GM18519 (cell line): ENCODE measurements around the gene LRRTM2.

ENCODE experiments used
- ATAC-seq: cut with Tn5 transposase; IDR thresholded peaks from one replicate; pipeline ENCODE4 v1.9.1; 2021; ENCODE audit warnings: mild to moderate bottlenecking, moderate library complexity; ENCODE audit not compliant: unreplicated experiment, low FRiP score

The LRRTM2 gene

DNA sequence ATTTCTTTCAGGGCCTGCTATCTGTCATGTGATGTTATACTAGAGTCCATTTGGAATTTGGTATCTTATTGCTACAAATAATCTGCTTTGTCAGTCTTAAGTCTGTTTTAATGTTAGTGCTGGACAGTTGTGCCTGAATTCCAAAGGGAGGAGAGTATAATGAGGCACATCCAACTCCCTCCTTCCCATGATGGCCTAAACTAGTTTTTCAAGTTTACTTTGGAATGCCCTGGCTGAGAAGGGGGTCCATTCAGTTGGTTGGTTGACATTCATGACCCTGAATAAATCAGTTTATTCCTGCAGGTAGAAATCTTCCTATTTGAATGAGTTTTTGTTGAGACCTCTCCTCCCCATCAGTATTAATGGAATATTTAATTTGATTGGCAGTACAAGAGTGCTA, 9.4 kb upstream of the LRRTM2 start:
- ATAC-seq = no peak

DNA sequence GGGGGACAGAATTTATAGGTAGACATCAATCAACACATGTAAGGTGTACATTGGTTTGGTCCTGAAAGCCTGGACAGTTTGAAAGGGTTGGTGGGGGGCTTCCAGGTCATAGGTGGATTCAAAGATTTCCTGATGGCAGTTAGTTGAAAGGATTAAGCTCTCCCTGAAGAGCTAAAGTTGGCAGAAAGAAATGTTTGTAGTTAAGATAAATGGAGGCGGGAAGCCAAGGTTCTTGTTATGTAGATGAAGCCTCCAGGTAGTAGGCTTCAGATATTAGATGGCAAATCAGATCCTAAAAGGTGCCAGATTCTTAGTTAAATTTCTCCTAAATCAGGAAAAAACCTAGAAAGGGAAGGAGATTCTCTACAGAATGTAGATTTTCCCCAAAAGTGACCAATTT, 9.0 kb upstream of the LRRTM2 start:
- ATAC-seq = no peak

DNA sequence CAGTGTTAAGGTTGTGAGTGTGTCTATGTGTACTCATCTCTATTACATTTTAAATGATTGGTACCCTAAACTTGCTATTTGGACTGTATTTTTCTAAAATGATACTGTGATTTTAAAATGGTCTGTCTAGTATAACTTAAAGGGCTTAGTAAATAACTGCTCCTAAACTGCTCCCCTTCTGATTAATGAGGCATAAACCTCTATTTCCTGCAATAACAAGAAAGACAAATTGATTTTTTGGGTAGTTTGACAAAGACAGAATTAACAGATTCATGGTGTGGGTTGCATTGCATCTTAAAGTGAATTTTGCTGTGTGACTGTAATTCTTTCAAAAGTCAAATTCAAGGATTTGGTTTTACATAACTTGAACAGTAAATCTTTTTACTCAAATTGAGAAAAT, 8.1 kb upstream of the LRRTM2 start:
- ATAC-seq = no peak

DNA sequence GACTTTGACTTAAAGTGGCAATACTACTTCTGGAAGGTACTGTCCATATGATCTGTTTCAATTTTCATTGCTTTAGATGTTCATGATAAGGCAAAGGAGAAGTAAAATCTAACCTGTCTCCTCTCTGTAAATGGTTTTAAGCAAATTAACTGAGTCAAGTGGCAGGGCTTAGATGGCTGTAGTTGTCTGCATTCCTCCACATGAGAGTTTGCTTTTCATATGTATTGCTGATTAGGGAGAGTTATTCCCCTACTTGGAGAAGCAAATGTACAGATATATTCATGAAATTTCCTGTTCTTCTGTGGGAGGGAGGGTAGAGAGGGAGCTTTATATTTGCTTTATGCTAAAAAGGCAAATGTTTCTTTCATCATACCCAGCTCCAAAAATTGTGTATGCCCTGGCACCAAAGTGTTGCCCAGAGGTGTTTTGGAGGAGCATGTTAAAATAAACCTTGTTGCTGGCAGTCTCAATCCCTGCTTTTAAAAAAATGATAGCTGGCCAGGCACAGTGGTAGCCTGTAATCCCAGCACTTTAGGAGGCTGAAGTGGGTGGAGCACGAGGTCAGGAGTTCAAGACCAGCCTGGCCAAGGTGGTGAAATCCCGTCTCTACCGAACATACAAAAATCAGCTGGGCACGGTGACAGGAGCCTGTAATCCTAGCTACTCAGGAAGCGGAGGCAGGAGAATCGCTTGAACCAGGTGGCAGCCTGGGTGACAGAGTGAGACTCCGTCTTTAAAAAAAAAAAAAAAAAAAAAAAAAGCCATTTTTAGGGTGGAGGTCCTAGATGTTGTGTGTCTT, 3.5 kb upstream of the LRRTM2 start:
- ATAC-seq = no peak

DNA sequence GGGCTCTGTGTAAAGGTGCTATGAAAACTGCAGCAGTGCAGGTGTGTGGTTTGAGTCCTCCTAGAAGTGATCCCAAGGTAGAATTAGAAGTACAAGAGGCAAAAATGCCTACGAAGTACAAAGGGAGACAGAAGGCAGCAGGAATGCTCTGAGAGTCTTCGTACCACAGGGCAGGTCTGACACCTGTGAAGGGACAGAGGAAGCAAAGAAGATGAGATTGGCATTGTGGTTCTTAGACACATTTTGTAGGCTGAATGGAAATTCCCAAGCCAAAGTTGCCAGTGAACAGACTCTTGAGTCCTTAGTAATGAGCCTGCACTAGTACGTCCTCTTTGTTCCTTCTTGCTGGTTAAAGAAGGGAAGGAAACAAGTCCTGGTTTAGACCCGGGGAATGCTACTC, 1.7 kb upstream of the LRRTM2 start:
- no peak for ATAC-seq

DNA sequence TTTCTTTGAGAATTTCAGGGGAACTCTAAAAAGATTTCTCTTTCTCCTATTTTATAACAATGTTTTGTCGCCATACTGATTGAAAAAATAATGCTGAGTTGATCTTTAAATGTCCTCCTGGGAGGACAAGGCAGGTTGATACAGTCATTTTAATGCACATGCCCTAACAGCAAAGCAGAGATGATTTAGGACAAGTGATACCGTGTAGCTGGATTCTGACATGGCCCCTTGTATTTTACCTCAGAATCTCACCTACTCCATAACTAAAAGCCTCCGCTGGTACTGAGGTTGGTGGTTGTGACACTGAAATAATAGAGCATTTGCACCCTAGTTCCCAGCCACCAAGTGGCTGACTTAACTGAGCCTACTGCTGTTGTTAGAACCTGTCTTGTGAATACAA, 811 bp upstream of the LRRTM2 start:
- no peak for ATAC-seq

DNA sequence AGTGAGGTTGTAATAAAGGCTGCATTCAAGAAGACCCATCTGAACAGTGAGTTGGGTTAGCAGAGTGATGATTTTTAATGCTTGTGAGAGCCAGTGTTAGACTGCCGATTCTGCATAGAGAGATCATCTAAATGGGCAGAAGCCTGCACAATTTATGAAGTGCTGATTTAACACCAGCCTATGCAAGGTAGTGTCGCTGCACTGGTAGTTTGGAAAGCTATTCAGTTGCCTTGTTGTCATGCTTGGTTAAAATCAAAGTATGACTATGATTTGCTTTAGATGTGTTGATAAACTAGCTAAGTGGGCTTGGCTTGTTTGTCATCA, 379 bp upstream of the LRRTM2 start:
- ATAC-seq = no peak

DNA sequence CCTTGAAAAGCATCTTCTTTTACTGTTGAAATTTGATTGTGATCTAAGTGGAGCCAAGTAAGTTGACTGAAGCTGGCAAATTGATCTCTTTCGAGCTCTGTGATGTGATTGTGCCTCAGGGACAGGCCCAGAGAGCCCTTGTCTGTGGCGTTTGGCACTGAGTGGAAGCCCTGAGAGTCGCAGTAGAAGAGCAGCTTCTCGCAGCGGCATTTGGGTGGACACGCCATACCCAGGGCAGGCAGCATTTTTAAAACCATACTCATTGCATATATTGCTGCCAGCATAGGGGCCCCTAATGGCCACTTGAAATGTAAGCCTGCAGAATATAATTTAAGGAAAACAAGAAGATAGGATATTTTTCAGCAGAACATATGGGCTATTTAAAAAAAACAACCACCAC, 894 bp downstream of the LRRTM2 start:
- no peak for ATAC-seq

DNA sequence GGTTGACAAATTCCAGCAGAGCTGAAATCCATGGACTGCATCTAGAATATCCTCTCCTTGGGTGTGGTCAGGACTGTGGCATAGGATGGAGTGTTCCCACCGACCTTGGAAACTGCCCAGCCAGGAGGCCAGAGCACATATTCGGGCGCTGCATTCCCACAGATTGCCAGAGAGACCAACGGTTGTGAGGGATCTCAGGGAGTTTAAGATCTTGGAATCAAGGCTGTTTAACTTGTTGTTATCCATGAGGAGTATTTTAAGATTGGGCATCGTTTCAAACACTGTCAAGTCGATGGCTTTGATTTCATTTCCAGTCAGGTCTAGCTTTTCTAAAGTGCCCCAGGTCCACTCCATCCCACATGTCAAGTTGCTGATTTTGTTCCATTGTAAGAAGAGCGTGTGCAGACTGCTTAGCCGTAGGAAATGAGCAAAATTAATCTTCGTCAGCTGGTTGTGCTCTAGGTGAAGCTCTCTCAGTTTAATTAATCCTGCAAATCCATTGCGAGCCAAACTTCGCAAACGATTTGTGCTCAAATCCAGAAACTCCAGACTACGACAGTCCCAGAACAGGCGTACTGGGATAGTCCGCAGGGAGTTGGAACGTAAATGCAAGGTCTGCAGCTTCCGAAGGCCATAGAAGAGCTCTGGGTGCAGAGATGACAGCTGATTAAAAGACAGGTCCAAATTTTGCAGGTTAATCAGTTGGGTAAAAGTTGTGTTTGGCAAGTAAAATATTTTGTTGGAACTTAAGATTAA, 1.5 kb downstream of the LRRTM2 start:
- ATAC-seq = no peak

DNA sequence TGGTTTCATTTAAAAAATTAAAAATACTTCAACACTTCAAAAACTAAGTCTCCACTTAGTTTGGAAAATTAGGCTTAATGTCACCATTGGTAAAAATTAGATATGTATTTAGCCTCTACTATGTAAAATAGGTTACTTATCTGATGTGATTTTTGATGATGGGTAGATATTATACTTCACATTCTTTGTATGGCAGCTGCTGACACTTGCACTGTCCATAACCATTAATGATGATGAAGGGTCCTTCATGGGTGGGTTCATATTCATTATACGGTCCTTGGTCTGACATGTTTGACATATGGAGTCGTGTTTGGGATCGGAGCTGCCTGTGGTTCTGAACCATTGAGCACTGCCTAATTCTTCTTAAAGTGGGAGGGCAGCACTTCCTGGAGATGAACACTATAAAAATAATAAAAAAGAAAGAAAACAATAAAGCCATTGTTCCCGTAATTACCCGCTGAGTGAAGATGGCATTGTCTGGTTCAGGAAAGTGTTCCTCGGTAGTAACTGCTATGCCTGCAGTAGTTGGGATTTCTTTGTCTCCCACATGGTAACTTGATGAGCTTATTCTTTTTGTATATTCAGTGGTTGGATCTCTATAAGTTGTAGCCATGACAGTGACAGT, 2.2 kb downstream of the LRRTM2 start:
- no peak for ATAC-seq

DNA sequence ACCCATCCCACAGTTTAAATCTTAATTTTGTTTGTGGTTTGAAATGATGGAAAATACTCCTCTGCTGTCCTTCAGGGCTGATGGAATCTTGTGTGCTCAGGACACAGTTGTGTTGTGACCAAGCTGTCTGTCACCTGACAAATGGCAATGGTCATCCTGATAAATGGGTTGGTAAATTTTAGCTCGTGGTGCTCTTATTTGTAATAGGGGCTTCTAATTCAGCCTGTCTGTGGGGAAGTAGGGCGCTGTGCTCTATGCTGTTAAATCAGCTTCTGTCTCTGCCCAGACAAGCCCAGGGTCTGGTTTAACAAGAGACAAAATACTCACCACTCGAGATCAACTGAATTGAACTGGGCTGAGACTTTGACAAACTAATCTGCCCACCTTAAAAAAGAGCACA, 4.5 kb downstream of the LRRTM2 start:
- no peak for ATAC-seq

DNA sequence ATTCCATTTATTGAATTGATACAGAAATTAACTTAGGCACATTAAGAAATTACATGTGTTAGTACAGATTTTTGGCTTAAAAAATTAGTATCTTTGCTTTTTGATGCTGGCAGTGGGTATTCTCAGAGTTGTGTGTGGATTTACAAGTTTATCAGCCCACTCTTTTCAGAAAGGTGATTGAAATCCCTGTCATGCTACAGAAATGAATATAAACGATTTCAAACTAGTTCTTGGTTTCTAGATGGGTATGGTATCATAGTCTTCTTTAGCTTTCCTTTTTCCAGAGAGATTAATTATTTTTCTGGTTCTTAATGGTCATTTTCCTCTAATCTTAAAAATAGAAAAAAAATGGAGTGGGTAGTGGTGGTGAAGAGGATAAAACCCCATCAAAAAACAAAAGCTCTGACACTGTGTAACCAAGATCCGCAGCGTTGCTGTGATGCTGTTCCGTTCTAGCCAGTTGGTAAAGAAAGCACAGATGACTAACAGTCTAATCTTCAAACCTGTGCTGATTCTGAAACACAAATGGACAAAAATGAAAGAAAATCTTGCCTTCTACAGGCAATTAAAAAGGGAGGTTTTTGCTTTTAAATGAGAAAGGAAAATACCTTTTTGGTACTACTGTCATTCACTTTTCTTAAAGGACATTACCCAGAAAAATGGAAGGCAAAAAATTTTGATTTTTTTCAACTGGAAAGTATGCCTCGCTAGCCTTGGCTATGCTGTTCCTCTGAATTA, 5.2 kb downstream of the LRRTM2 start:
- no peak for ATAC-seq

DNA sequence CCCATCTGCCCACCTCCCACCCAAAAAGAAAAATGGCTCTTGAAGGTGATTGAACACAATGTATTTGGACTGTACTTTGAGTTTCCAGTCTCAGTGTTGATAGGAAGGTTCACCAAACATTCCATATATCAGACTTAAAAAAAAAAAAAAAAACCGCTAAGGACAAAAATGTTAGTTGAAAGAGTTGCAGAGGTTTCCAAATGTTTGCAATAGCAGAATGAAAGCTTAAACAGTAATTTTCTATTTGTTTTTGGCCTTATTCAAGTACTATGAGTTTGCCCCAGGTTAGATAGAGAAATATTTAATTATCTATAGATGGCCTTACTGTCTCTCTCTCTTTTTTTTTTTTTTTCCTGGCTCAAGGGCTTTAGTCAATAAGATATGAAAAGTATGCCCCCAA, 6.1 kb downstream of the LRRTM2 start:
- no peak for ATAC-seq

DNA sequence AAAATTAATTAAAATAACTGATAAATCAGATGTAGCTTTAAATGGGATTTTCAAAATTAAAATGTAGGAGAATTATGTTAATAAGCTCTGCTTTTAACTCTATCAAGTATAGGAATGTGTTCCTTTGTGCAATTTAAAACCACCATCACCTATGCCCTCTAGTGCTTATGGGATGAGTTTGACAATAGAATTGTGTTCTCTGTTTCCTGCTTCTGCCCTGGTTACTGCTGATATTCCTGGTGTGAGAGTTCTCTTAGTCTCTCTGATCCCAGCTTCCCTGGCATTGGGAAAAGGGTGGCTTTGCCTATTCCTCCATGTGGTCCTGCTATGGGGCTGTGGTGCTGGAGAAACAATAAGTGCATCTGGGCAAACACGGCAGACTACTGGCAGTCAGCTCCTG, 8.1 kb downstream of the LRRTM2 start:
- no peak for ATAC-seq

DNA sequence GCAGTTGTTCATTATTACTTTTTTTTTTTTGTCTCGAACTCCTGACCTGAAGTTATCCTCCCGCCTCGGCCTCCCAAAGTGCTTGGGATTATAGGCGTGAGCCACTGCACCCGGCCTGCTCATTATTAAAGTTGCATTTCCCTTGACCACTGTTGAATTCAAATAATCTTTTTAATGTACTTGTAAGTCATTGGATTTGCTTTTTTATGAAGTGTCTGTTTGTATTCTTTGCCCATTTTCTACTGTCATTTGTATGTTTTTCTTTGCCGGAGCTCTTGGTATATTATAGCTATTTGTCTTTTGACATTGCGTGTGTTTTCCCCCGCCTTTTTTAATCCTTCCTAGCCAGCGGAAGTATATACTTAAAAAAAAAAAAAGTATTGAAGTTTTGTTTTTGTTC, 22.0 kb downstream of the LRRTM2 start:
- no peak for ATAC-seq

DNA sequence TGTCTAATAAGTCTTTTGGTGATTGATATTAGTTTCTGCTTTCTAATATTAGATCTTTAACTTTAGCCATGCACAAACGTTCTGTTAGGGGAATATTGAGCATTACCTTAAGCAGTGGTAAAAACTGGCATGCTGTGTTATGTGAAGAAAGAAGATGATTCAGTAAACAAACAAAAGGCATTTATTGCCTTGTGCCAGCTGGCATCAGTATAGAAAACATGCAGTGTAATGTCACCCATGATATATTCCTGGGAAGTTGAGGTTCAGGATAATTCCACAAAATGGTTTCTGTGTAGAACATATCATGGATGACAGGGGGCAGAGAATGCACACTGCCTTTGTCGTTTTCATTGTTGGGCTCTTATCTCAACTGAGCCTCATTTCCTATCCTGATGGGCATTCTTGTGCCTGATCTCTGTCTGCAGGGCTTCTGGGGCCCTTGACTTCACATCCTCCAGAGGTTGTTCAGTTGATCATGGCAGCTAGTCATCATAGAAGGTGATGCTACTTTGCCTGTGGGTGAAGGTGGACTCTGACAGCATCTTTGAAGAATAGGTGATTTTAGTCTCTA, 24.2 kb downstream of the LRRTM2 start:
- ATAC-seq = no peak

DNA sequence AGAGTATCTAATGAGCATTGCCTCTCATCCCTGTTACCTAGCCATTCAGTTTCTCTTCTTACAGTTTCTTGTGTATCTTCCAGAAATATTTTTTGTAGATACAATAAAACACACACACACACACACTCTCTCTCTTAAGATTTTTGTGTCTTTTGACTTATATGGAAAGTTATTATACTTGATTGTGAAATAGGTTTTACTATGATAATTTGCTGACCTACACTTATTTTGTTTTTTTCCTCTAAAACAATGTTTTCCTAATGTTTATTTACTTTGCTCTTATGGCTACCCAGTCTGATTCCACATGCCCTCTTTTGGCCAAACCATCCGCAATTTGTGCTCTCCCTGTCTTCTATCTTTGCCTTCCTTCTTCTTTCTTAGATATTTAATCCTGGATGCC, 25.3 kb downstream of the LRRTM2 start:
- no peak for ATAC-seq

DNA sequence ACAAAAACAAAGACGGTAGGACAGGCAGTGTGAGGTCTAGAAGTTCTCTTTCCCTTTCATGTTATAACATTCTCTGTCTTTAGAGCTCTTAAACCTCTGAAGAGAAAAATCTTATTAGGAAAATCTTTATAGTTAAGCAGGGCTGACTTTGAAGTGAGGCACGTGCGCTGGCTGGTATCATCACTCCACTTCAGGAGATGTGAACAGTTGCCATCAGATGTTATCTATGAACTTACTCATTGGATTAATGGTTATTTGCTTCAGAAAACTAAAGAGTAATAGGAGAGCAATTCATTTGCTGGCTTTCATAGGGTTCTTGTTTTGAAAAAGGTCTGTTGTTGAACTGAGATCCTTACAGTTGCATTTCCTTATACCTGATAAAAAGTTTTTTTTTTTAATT, 25.7 kb downstream of the LRRTM2 start:
- ATAC-seq = no peak

DNA sequence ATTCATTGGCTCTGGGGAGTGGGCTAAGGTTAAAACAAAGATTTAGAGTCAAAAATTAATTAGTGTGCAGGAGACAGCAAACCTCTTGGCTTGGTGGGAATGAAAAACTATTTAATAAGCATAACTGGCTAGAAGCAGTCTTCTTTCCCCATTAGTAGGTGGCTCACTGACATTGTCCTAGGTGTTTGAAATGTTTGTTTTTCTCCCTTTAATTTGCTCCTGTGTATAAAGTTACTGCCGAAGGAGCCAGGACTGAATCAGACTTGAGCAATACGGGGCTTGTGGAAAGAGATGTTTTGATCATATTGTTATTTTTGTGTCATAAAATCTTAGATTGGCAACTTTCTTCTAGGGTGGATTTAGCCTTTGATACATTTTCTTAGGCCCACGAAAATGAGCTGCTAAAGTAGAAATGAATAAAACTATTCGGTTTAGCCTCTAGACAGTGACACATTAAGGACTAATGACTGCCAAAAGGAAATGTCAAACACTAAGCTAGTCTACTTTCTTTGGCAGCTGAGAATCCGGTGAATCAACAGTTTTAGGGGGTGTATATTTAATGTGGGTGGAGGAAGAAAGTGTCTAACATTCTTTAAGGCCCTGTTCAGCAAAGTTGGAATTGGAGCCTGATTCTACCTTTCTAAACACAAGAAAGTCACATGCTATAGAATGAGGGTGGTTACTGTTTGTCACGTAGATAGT, 30.2 kb downstream of the LRRTM2 start:
- no peak for ATAC-seq

DNA sequence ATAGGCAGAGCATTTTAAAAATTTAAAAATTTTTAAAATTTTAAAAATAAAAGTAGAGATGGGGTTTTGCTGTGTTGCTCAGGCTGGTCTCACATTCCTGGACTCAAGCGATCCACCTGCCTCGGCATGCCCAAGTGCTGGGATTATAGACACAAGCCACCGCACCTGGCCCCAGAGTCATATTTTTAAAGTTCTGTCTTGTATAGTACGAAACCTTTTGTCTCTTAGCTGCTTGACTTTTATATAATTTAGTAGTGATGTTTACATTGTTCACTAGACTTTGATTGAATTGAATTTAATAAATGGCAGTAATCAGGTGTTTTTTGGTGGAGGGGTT, 31.0 kb downstream of the LRRTM2 start:
- no peak for ATAC-seq
